B cell (primary cell): ENCODE data around the gene NR4A1. TPM values are rescaled to one million over a fixed set of nuclear protein-coding genes. Genes with fewer than 3 reads are reported as not detected.

Experiments used
- ATAC-seq: fragments of 200-7000 bp; cut with Tn5 transposase; one replicate; pipeline ENCODE4 v1.10.0; 2021; ENCODE audit warnings: low read depth, mild to moderate bottlenecking, moderate number of reproducible peaks, moderate library complexity
- CTCF ChIA-PET: fragments of 350-600 bp; sonication (Branson Sonifier 250); formaldehyde crosslinking; loops from one replicate; lab custom pipeline; 2021; ENCODE audit warnings: antibody characterized with exemption, inconsistent platforms; lab: Charles Lee
- POLR2A ChIA-PET: fragments of 350-600 bp; sonication (Branson Sonifier 250); formaldehyde crosslinking; loops from one replicate; lab custom pipeline; 2021; ENCODE audit warnings: antibody characterized with exemption; lab: Charles Lee
- DNase-seq: peaks from one replicate; pipeline ENCODE4 v3.0.0; 2013
- H2AFZ ChIP-seq: 2 replicates; pipeline ENCODE4 v1.6.1; 2012; ENCODE audit warnings: mild to moderate bottlenecking, low read depth, low read length; ENCODE audit not compliant: insufficient read depth, poor library complexity, severe bottlenecking
- H3K27ac ChIP-seq, 2 donors: 1 replicate in 1 of 2; 2 replicates in 1 of 2; pipeline ENCODE4 v1.5.1; 2012 to 2013; ENCODE audit warnings: low read length in 2 of 2, mild to moderate bottlenecking in 2 of 2, moderate library complexity in 1 of 2
- H3K27me3 ChIP-seq, 4 experiments: fragments of 200-600 bp in 1 of 4; sonication (generic) in 1 of 4; replicated peaks in 1 of 4; 1 replicate in 2 of 4; 2 replicates in 2 of 4; pipeline versions ENCODE4 v1.6.1 to v1.7.0; 2013 to 2016; ENCODE audit warnings: low read length in 3 of 4, mild to moderate bottlenecking in 2 of 4, mixed read lengths in 1 of 4, moderate library complexity in 1 of 4; ENCODE audit not compliant: insufficient read depth in 4 of 4, control insufficient read depth in 3 of 4; ENCODE audit errors: control extremely low read depth in 1 of 4
- H3K36me3 ChIP-seq, 2 experiments: replicated peaks in 1 of 2; 1 replicate in 1 of 2; 2 replicates in 1 of 2; pipeline versions ENCODE4 v1.6.1 to v1.7.1; 2013; ENCODE audit warnings: low read length in 1 of 2; ENCODE audit not compliant: insufficient read depth in 2 of 2, control insufficient read depth in 1 of 2; ENCODE audit errors: control extremely low read depth in 1 of 2, extremely low read depth in 1 of 2
- H3K4me1 ChIP-seq, 2 donors: fragments of 200-600 bp in 1 of 2; sonication (generic) in 1 of 2; 1 replicate in 1 of 2; 2 replicates in 1 of 2; pipeline versions ENCODE4 v1.5.1 to v1.6.1; 2013 to 2017; ENCODE audit warnings: low read length in 2 of 2; ENCODE audit not compliant: control insufficient read depth in 2 of 2, insufficient read depth in 2 of 2
- H3K4me2 ChIP-seq: replicated peaks from 2 replicates; pipeline ENCODE3; 2012; ENCODE audit warnings: mild to moderate bottlenecking, low read depth, low read length; ENCODE audit not compliant: poor library complexity, severe bottlenecking
- H3K4me3 ChIP-seq, 5 experiments: fragments of 200-600 bp in 1 of 5; sonication (generic) in 1 of 5; 1 replicate in 3 of 5; 2 replicates in 2 of 5; pipeline versions ENCODE4 v1.5.1 to v1.7.0; 2011 to 2016; ENCODE audit warnings: low read length in 4 of 5, mild to moderate bottlenecking in 4 of 5, low read depth in 2 of 5, control low read depth in 1 of 5, moderate library complexity in 1 of 5; ENCODE audit not compliant: insufficient read depth in 1 of 5; ENCODE audit errors: control extremely low read depth in 1 of 5, extremely low read depth in 1 of 5
- H3K79me2 ChIP-seq: fragments of 200-600 bp; sonication (generic); one replicate; pipeline ENCODE4 v1.6.0; 2016; ENCODE audit warnings: low read length; ENCODE audit not compliant: control insufficient read depth, insufficient read depth
- H3K9ac ChIP-seq: fragments of 200-600 bp; sonication (generic); 2 replicates; pipeline ENCODE4 v1.6.1; 2017; ENCODE audit warnings: mild to moderate bottlenecking, low read length, moderate library complexity
- H3K9me3 ChIP-seq, 3 donors: one replicate each; pipeline versions ENCODE4 v1.6.1 to v1.7.1; 2013; ENCODE audit warnings: low read length in 2 of 3; ENCODE audit not compliant: control insufficient read depth in 2 of 3, insufficient read depth in 1 of 3; ENCODE audit errors: control extremely low read depth in 1 of 3
- H4K20me1 ChIP-seq: 2 replicates; pipeline ENCODE4 v1.6.0; 2012; ENCODE audit warnings: mild to moderate bottlenecking, low read length; ENCODE audit not compliant: insufficient read depth, control insufficient read depth, poor library complexity, severe bottlenecking
- H3K27ac Mint-ChIP-seq: one replicate; pipeline ENCODE4 v1.8.0; 2021; ENCODE audit warnings: mixed read lengths
- H3K27me3 Mint-ChIP-seq: one replicate; pipeline ENCODE4 v1.8.0; 2021; ENCODE audit warnings: mixed read lengths
- H3K4me1 Mint-ChIP-seq: one replicate; pipeline ENCODE4 v1.8.0; 2021; ENCODE audit warnings: mixed read lengths
- H3K4me3 Mint-ChIP-seq: one replicate; pipeline ENCODE4 v1.8.0; 2021; ENCODE audit warnings: mixed read lengths
- H3K9me3 Mint-ChIP-seq: one replicate; pipeline ENCODE4 v1.8.0; 2022; ENCODE audit warnings: mixed read lengths; ENCODE audit not compliant: insufficient read depth
- EZH2 ChIP-seq: IDR thresholded peaks from 2 replicates; pipeline ENCODE4 v1.6.1; 2012; ENCODE audit warnings: borderline replicate concordance, low read depth, mild to moderate bottlenecking, moderate library complexity, low read length; ENCODE audit not compliant: insufficient read depth, poor library complexity, severe bottlenecking
- WGBS: methylation state at CpG from one replicate; pipeline ENCODE4 v1.1.5; 2013; ENCODE audit warnings: missing lambda C conversion rate; ENCODE audit not compliant: insufficient coverage; 5-methylcytosine and 5-hydroxymethylcytosine counted together
- intact Hi-C: fragments of 100-400 bp; cut with micrococcal nuclease; formaldehyde crosslinking; loops from one replicate; pipeline ENCODE4 v1.10.0; 2022
- polyA plus RNA-seq: library from polyadenylated mRNA; depleted of rRNA; stranded (reverse); fragments of >200 nt; gene quantifications from 2 replicates; pipeline ENCODE4 v1.2.3, GENCODE V29; 2012
- total RNA-seq, 2 donors: library from RNA; stranded (reverse); fragments of 120-200 nt in 1 of 2; gene quantifications; 1 replicate in 1 of 2; 2 replicates in 1 of 2; pipeline versions ENCODE4 v1.2.3 to v1.2.4, GENCODE V29; 2013 to 2022
- TF ChIP-seq, protein P1 (sequence below): fragments of 200-600 bp; IDR thresholded peaks from one replicate; pipeline ENCODE4 v1.8.0; 2022; ENCODE audit warnings: antibody characterized with exemption, mild to moderate bottlenecking

The NR4A1 gene
- total and polyA plus RNA-seq, 2 donors (not counting 1 experiment from before 2014, with no cell fraction given), result 43.2 to 470 TPM

DNA sequence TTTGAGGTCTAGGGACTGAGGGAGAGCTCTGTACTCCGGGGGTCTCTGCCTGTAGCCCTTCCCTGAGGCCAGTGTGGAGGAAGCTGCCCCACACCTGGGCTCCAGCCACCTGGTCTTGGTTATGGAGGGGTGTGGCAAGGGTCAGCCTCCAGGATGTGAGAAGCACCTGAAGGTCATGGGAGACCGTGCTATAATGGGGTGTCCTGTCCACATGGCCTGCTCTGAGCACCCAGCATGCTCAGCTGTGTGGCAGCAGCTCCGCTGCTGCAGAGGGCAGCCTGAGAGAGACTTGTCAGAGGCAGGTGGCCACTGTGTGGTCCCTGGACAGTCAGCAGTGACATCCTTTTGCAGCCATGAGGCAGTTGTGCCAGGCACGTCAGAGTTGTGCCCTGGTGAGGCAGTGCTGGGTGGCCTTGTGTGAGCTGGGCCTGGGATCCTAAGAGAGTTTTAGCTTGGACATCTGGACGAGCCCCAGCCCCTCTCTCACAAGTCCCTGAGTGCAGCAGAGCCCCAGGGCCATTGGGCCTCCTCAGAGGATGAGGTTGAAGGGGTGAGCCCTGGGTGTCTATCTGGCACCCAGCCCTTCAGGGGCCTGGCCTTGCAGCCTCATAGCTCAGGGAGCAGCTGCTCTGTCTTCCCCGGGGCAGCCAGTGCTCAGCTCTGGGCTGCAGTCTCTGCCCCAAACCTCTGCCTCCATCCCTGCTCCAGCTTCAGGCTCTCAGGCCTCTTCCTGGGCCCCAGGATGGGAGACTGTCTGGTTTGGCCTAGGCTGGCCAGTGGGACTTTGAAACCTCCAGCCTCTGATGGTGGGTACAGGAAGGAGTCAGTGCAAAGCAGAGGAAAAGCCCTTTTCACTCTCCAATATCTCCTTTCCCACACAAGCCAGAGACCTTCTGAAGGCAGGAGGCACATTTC lies 11.2 kb downstream of the NR4A1 start:
- no peaks in the 10 kb centered on the region for H3K9me3 ChIP-seq
- no peak overlapping the region for H3K9ac ChIP-seq
- no peak overlapping the region for H3K4me3 ChIP-seq
- Mint-ChIP-seq H3K4me3 (no peak overlapping the region), H3K4me1 (no peaks in the 10 kb centered on the region), H3K27me3 (peaks cover 7% of the 10 kb centered on the region), H3K9me3 (no peaks in the 10 kb centered on the region), H3K27ac (no peak overlapping the region)
- H3K79me2 ChIP-seq, result no peaks in the 10 kb centered on the region
- no peak overlapping the region for H3K27ac ChIP-seq
- peaks cover 0 to 5% (median 0%) of the 10 kb centered on the region in 4 experiments for H3K27me3 ChIP-seq
- peaks cover 0 to 13% of the 10 kb centered on the region in 2 experiments for H3K36me3 ChIP-seq
- H3K4me1 ChIP-seq, result no peaks in the 10 kb centered on the region
- no peak for DNase-seq
- TF ChIP-seq, protein P1, sequence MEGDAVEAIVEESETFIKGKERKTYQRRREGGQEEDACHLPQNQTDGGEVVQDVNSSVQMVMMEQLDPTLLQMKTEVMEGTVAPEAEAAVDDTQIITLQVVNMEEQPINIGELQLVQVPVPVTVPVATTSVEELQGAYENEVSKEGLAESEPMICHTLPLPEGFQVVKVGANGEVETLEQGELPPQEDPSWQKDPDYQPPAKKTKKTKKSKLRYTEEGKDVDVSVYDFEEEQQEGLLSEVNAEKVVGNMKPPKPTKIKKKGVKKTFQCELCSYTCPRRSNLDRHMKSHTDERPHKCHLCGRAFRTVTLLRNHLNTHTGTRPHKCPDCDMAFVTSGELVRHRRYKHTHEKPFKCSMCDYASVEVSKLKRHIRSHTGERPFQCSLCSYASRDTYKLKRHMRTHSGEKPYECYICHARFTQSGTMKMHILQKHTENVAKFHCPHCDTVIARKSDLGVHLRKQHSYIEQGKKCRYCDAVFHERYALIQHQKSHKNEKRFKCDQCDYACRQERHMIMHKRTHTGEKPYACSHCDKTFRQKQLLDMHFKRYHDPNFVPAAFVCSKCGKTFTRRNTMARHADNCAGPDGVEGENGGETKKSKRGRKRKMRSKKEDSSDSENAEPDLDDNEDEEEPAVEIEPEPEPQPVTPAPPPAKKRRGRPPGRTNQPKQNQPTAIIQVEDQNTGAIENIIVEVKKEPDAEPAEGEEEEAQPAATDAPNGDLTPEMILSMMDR, result no peak
- no peak for TF ChIP-seq EZH2
- intact Hi-C loops, result no loop called here
- CTCF ChIA-PET, result interaction anchor here (34.6 kb wide), 1 partner anchor 29 kb away, joined by 1315 read pairs; no protein-coding TSS in a partner anchor
- no peak for ATAC-seq
- H2AFZ ChIP-seq, result no peak overlapping the region
- no peak overlapping the region for H3K4me2 ChIP-seq
- POLR2A ChIA-PET, result interaction anchor here (0.7 kb wide), 1 partner anchor 11 kb away, joined by 9 read pairs; the partner anchor contains the start of gene NR4A1
- H4K20me1 ChIP-seq, result no peaks in the 10 kb centered on the region
- WGBS, result 94% methylated on average over 5 of the region's 6 CpGs
